ENCODE data around the gene IFNL3. TPM values are rescaled to one million over a fixed set of nuclear protein-coding genes. Genes with fewer than 3 reads are reported as not detected.

The IFNL3 gene
- total and polyA plus RNA-seq, 9 of the 15 experiments (the other 6 are each of a cell fraction or from before 2014, with no cell fraction given): not detected

DNA sequence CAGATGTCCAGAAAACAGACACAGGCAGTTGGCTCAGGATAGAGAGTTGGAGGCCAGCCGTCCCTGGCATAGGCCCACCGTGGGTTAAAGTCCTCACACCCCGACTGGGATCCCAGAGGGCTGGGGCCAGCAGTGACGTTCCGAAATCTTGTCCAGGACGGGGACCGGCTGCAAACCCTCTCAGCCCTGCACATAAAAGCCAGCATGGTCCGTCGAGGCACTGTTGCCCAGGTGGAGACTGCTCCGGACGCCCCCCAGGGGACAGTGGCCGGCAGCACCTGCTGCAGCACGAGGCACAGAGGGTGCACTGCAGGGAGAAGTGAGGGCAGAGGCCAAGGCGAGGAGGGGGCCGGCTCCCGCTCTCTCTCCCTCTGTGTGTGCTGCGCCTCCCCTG lies 19.1 kb upstream of the IFNL3 start:
- H3K4me1 ChIP-seq (replicated peaks in 1 of 2; ENCODE audit: control insufficient read depth in 2 of 2, insufficient read depth in 2 of 2, low read length in 2 of 2): peaks cover 7 to 21% of the 10 kb centered on the region in 2 experiments; a peak in 4 of 5 replicates
- TF ChIP-seq, protein P1, sequence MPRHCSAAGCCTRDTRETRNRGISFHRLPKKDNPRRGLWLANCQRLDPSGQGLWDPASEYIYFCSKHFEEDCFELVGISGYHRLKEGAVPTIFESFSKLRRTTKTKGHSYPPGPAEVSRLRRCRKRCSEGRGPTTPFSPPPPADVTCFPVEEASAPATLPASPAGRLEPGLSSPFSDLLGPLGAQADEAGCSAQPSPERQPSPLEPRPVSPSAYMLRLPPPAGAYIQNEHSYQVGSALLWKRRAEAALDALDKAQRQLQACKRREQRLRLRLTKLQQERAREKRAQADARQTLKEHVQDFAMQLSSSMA (CRISPR knock-in tag; IDR thresholded peaks at IDR 0.05): no peak
- TF ChIP-seq, protein P2, sequence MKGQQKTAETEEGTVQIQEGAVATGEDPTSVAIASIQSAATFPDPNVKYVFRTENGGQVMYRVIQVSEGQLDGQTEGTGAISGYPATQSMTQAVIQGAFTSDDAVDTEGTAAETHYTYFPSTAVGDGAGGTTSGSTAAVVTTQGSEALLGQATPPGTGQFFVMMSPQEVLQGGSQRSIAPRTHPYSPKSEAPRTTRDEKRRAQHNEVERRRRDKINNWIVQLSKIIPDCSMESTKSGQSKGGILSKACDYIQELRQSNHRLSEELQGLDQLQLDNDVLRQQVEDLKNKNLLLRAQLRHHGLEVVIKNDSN (CRISPR knock-in tag; IDR thresholded peaks at IDR 0.05): 0 out of 2 replicates have a peak, but pooled peaks have one; percentile 9
- no peaks in the 10 kb centered on the region for H3K79me2 ChIP-seq (ENCODE audit: control insufficient read depth, insufficient read depth, low read length)
- no peak overlapping the region for H3K4me3 ChIP-seq
- H3K27me3 ChIP-seq (ENCODE audit: control insufficient read depth in 2 of 2, insufficient read depth in 2 of 2, low read length in 2 of 2): no peaks in the 10 kb centered on the region
- no peak overlapping the region for H3K9ac ChIP-seq (ENCODE audit: insufficient read depth in 1 of 2, low read depth in 2 of 2, low read length in 2 of 2)
- no peak overlapping the region for H3K27ac ChIP-seq (ENCODE audit: extremely low read depth, low read depth, low read length)
- POLR2A ChIA-PET: interaction anchor here (0.7 kb wide), 1 partner anchor 583 kb away, joined by 3 read pairs; no protein-coding TSS in a partner anchor
- 64% methylated on average over 16 of the region's 17 CpGs for WGBS (ENCODE audit: insufficient coverage, low coverage, missing lambda C conversion rate)
- no peaks in the 10 kb centered on the region for H3K36me3 ChIP-seq (ENCODE audit: control insufficient read depth, insufficient read depth, low read length)
- intact Hi-C loops (cut with micrococcal nuclease) (no loop called here), in situ Hi-C loops (cut with MboI) (no loop called here)
- H3K9me1 ChIP-seq (ENCODE audit: control insufficient read depth, insufficient read depth, low read length): no peaks in the 10 kb centered on the region
- CTCF ChIA-PET (ENCODE audit: low intra/inter-chr PET ratio): no interaction called here
- H3K9me3 ChIP-seq (replicated peaks; ENCODE audit: control insufficient read depth, insufficient read depth, low read depth, low read length): no peaks in the 10 kb centered on the region
- no peak overlapping the region for H2AFZ ChIP-seq (ENCODE audit: low read depth, low read length)
- ATAC-seq (no peak), DNase-seq (ENCODE audit: extremely low read depth in 1 of 4, low spot score in 3 of 4) (no peak), FAIRE-seq (no peak)
- H4K20me1 ChIP-seq (replicated peaks; ENCODE audit: control insufficient read depth, insufficient read depth, low read length): no peaks in the 10 kb centered on the region
- no TSS peak for BruUV-seq (replicated peaks)
- H3K4me2 ChIP-seq (ENCODE audit: insufficient read depth, low read length): no peak overlapping the region

DNA sequence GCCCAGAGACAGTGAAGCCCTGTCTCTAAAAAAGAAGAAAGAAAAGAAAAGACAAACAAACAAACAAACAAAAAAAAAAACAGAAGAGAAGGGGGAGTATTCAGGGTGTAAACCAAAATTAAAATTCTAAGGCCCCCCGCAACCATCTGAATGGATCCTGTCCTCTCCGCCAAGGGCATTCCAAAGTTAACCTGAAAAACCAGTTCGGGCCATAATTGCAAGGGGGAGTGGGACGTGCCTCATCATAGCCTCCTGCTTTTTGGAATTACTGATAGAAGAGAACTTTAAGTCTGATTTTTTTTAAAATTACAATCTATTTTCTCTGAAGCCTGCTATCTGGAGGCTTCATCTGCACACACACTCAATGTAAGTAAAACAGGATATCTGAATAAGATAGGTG lies 17.7 kb upstream of the IFNL3 start:
- no peaks in the 10 kb centered on the region for H3K79me2 ChIP-seq (ENCODE audit: control insufficient read depth, insufficient read depth, low read length)
- H3K9ac ChIP-seq (ENCODE audit: insufficient read depth in 1 of 2, low read depth in 2 of 2, low read length in 2 of 2): no peak overlapping the region; a peak in 1 of 4 replicates
- BruUV-seq (replicated peaks): no TSS peak
- no peak overlapping the region for H2AFZ ChIP-seq (ENCODE audit: low read depth, low read length)
- DNase-seq (ENCODE audit: extremely low read depth in 1 of 4, low spot score in 3 of 4): no peak
- intact Hi-C loops (cut with micrococcal nuclease) (no loop called here), in situ Hi-C loops (cut with MboI) (no loop called here)
- H3K4me2 ChIP-seq (ENCODE audit: insufficient read depth, low read length): no peak overlapping the region
- no peaks in the 10 kb centered on the region for H3K9me1 ChIP-seq (ENCODE audit: control insufficient read depth, insufficient read depth, low read length)
- ChIA-PET POLR2A (interaction anchor here (0.6 kb wide), 1 partner anchor 153 kb away, joined by 3 read pairs; no protein-coding TSS in a partner anchor), CTCF (ENCODE audit: low intra/inter-chr PET ratio) (no interaction called here)
- TF ChIP-seq STAT5A (IDR thresholded peaks at IDR 0.05; ENCODE audit: borderline replicate concordance, low read length): no peak
- no peak for TF ChIP-seq PCBP1 (IDR thresholded peaks at IDR 0.05; ENCODE audit: low read depth, low read length, poor library complexity, severe bottlenecking)
- TF ChIP-seq ZC3H11A (IDR thresholded peaks at IDR 0.05; ENCODE audit: low read depth, low read length): no peak
- no peak for TF ChIP-seq ZNF274 (IDR thresholded peaks at IDR 0.05; ENCODE audit: borderline replicate concordance, low read depth, low read length)
- no peak for TF ChIP-seq KLF10 (CRISPR knock-in tag; IDR thresholded peaks at IDR 0.05)
- no peak for TF ChIP-seq MCM7 (IDR thresholded peaks at IDR 0.05)
- TF ChIP-seq RAD21 (CRISPR knock-in tag; conservative IDR thresholded peaks at IDR 0.05 in 1 of 2, IDR thresholded peaks at IDR 0.05 in 1 of 2): no peak
- TF ChIP-seq SMAD4 (CRISPR knock-in tag; conservative IDR thresholded peaks at IDR 0.05): no peak
- H3K36me3 ChIP-seq (ENCODE audit: control insufficient read depth, insufficient read depth, low read length): no peaks in the 10 kb centered on the region
- no peaks in the 10 kb centered on the region for H3K27me3 ChIP-seq (ENCODE audit: control insufficient read depth in 2 of 2, insufficient read depth in 2 of 2, low read length in 2 of 2)
- no peak overlapping the region for H3K27ac ChIP-seq (ENCODE audit: extremely low read depth, low read depth, low read length)
- no peak for ATAC-seq
- H3K4me1 ChIP-seq (replicated peaks in 1 of 2; ENCODE audit: control insufficient read depth in 2 of 2, insufficient read depth in 2 of 2, low read length in 2 of 2): peaks cover 17 to 31% of the 10 kb centered on the region in 2 experiments; a peak in 4 of 5 replicates
- H4K20me1 ChIP-seq (replicated peaks; ENCODE audit: control insufficient read depth, insufficient read depth, low read length): no peaks in the 10 kb centered on the region
- H3K4me3 ChIP-seq: no peak overlapping the region
- no peaks in the 10 kb centered on the region for H3K9me3 ChIP-seq (replicated peaks; ENCODE audit: control insufficient read depth, insufficient read depth, low read depth, low read length)
- 57% methylated on average over 4 of the region's 4 CpGs for WGBS (ENCODE audit: insufficient coverage, low coverage, missing lambda C conversion rate)
- no peak for FAIRE-seq
